Ishikawa (cell line): ENCODE data around the gene CHD5.

Source experiments
- FOXM1 ChIP-seq: IDR thresholded peaks from 2 replicates; pipeline ENCODE4 v1.6.1; 2012; ENCODE audit warnings: low read depth, borderline replicate concordance
- TAF1 ChIP-seq: IDR thresholded peaks from 2 replicates; pipeline ENCODE4 v1.6.1; 2012; ENCODE audit warnings: low read depth, mild to moderate bottlenecking
- TF ChIP-seq, protein P1 (sequence below): IDR thresholded peaks from 2 replicates; pipeline ENCODE4 v1.6.1; 2012
- TF ChIP-seq, protein P2 (sequence below): IDR thresholded peaks from 2 replicates; pipeline ENCODE4 v1.6.1; 2012; ENCODE audit warnings: low read depth, mild to moderate bottlenecking

DNA sequence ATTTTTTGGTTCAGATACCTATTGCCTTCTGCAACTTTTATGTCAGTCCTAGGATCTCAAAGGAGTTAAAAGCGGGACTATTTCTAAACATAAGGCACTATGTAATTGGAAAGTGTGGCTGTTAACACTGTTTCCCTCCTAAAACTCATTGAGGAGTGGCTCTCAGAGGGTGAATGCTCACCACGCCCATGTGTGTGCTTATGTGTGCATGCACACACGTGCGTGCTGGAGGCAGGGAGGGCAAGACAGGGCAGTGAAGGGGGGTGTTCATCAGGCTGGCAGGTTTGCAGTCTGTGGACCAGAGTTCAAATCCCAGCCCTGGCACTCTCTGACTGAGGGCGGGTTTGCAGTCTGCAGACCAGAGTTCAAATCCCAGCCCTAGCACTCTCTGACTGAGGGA is 112.0 kb downstream of the CHD5 start:
- TF ChIP-seq FOXM1 (no peak), TAF1 (no peak)
- TF ChIP-seq, protein P1, sequence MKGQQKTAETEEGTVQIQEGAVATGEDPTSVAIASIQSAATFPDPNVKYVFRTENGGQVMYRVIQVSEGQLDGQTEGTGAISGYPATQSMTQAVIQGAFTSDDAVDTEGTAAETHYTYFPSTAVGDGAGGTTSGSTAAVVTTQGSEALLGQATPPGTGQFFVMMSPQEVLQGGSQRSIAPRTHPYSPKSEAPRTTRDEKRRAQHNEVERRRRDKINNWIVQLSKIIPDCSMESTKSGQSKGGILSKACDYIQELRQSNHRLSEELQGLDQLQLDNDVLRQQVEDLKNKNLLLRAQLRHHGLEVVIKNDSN = no peak
- TF ChIP-seq, protein P2, sequence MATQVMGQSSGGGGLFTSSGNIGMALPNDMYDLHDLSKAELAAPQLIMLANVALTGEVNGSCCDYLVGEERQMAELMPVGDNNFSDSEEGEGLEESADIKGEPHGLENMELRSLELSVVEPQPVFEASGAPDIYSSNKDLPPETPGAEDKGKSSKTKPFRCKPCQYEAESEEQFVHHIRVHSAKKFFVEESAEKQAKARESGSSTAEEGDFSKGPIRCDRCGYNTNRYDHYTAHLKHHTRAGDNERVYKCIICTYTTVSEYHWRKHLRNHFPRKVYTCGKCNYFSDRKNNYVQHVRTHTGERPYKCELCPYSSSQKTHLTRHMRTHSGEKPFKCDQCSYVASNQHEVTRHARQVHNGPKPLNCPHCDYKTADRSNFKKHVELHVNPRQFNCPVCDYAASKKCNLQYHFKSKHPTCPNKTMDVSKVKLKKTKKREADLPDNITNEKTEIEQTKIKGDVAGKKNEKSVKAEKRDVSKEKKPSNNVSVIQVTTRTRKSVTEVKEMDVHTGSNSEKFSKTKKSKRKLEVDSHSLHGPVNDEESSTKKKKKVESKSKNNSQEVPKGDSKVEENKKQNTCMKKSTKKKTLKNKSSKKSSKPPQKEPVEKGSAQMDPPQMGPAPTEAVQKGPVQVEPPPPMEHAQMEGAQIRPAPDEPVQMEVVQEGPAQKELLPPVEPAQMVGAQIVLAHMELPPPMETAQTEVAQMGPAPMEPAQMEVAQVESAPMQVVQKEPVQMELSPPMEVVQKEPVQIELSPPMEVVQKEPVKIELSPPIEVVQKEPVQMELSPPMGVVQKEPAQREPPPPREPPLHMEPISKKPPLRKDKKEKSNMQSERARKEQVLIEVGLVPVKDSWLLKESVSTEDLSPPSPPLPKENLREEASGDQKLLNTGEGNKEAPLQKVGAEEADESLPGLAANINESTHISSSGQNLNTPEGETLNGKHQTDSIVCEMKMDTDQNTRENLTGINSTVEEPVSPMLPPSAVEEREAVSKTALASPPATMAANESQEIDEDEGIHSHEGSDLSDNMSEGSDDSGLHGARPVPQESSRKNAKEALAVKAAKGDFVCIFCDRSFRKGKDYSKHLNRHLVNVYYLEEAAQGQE = no peak
